Measurements from ENCODE around the gene ANTXR1.

ANTXR1 gene

DNA sequence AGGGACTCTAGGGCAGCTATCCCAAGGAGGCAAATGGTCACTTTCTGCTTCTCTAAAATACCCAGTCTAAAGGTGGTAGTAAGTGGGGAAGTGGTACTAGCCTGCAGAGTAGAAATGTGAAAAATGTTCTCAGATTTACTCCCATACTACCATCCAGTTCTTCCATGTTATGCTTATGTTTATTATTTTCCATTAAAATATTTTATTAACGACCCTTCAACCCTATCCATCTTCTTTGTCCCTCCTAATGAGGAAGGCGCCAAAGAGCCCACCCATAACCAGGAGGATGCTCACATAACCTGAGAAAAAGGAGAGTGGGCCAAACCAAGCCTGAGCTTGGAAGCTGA lies 153.5 kb downstream of the ANTXR1 start:
- no peak for TF ChIP-seq CTCF (IDR thresholded peaks at IDR 0.05; ENCODE audit: unreplicated experiment in 3 of 3)
- Mint-ChIP-seq H3K9me3 (no peaks in the 10 kb centered on the region), H3K27me3 (ENCODE audit: low read depth) (peaks cover 6% of the 10 kb centered on the region), H3K4me1 (peaks cover 82% of the 10 kb centered on the region), H3K4me3 (no peak overlapping the region), H3K36me3 (ENCODE audit: low read depth) (peaks cover 74% of the 10 kb centered on the region), H3K27ac (no peak overlapping the region)

- peaks cover 6% of the 10 kb centered on the region for H3K27me3 Mint-ChIP-seq (ENCODE audit: low read depth)
- no peak overlapping the region for H3K27ac Mint-ChIP-seq
- TF ChIP-seq CTCF (IDR thresholded peaks at IDR 0.05; ENCODE audit: unreplicated experiment in 3 of 3) = no peak
- no peak overlapping the region for H3K4me3 Mint-ChIP-seq
- peaks cover 82% of the 10 kb centered on the region for H3K4me1 Mint-ChIP-seq
- no peaks in the 10 kb centered on the region for H3K9me3 Mint-ChIP-seq
- H3K36me3 Mint-ChIP-seq (ENCODE audit: low read depth) = peaks cover 70% of the 10 kb centered on the region
These were observed 154.0 kb downstream of the ANTXR1 start for GRCh38 chr2:69166812-69167468.

DNA sequence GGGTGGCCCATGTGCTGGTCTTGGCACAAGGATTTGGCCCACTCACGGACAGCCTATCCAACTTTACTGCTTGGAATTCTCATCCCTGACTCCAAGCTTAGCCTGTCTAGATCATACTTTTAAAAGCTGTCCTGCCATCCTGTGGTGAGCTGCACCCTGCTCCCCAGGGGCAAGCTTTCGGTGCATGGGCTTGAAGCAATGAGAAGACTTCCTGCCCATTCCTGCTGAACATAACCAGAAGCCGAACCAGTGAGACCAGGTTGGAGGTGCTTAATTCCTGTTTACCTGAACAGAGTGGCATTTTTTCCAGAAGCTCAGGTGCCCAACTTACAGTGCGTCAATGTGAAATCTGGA lies 154.5 kb downstream of the ANTXR1 start:
- TF ChIP-seq CTCF (IDR thresholded peaks at IDR 0.05; ENCODE audit: unreplicated experiment in 3 of 3) = no peak
- H3K27me3 Mint-ChIP-seq (ENCODE audit: low read depth) = peaks cover 6% of the 10 kb centered on the region
- H3K9me3 Mint-ChIP-seq = no peaks in the 10 kb centered on the region
- no peak overlapping the region for H3K27ac Mint-ChIP-seq
- no peak overlapping the region for H3K4me3 Mint-ChIP-seq
- H3K36me3 Mint-ChIP-seq (ENCODE audit: low read depth) = peaks cover 70% of the 10 kb centered on the region
- peaks cover 82% of the 10 kb centered on the region for H3K4me1 Mint-ChIP-seq

DNA sequence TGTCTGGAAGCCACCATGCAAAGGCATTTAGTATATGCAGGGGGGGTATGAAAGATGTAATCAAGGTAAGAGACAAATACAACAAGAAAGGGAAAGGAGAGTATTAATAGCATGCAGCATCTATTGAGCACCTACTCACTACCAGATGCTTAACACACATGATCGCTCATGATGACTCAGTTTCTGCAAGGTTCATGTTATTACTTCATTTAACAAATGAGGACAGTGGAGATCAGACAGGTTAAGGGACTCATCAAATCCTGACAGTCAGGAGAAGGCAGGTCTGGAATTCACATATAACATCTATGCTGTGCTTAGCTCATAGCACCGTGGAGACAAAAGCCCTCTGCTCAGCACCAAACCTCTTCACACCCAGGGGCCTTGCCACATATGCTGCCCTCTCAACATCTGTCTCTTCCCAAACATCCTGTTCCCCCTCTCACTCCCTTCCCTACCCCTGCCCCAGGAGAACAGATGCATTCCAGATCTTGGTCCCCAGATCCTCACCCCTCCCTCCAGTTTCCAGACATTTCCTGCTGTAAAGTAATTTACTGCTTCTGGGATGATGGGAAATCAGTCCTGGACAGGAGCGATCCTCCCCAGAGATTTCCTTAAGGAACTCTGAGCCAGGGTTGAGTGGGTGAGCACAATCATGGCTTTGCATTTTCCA lies 155.3 kb downstream of the ANTXR1 start:
- Mint-ChIP-seq H3K27ac (peak overlapping the region in 2 of 3 experiments; percentile 23 to 95), H3K4me3 (no peak overlapping the region), H3K27me3 (ENCODE audit: low read depth) (peaks cover 6% of the 10 kb centered on the region), H3K36me3 (ENCODE audit: low read depth) (peaks cover 68% of the 10 kb centered on the region), H3K9me3 (no peaks in the 10 kb centered on the region), H3K4me1 (peaks cover 80% of the 10 kb centered on the region)
- no peak for TF ChIP-seq CTCF (IDR thresholded peaks at IDR 0.05; ENCODE audit: unreplicated experiment in 3 of 3)

DNA sequence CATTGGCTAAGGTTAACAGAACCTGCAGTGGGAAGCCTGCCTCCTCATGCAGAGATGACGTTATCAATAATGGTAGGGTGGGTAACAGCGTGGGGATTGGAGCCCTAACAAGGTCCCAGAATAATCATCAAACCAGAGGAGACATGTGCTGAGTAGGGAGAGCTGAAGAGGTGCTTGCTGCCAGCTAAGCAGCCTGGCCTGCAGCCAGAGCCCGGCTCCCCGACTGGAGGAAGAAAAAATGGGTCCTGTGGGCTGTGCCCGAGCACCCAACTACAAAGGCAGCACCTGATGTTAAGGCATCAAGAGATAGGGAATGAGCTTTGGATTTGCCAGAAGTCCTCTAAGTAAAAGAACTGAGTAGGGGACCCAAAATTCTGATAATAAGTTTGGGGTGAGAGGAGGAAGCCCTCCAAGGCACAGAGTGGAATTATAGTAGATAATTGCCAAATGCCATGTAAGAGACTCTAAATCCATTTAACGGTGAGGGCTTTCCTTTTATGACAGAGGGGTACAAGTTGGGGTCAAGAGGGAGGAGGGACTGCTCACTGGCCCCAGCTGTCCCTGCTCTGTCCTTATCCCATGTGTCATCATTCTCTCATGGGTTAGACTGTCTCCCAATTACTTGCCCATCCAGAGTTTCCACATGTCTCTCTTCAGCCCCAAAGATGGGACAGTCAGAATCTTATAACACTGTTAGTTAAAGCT lies 156.1 kb downstream of the ANTXR1 start:
- Mint-ChIP-seq H3K27ac (peak overlapping the region in 2 of 3 experiments; percentile 5 to 95), H3K4me1 (peaks cover 74% of the 10 kb centered on the region), H3K36me3 (ENCODE audit: low read depth) (peaks cover 62% of the 10 kb centered on the region), H3K4me3 (peak overlapping the region in 1 of 3 experiments; percentile 20), H3K9me3 (no peaks in the 10 kb centered on the region), H3K27me3 (ENCODE audit: low read depth) (peaks cover 6% of the 10 kb centered on the region)
- no peak for TF ChIP-seq CTCF (IDR thresholded peaks at IDR 0.05; ENCODE audit: unreplicated experiment in 3 of 3)
